ENCODE measurements around the gene FGF14.

GRCh38 chr13:102039264-102039663 is 362.6 kb downstream of the FGF14 start:
- TF ChIP-seq EP300 (IDR thresholded peaks at IDR 0.05) (no peak), POLR2A (IDR thresholded peaks at IDR 0.05) (no peak), POLR2AphosphoS5 (IDR thresholded peaks at IDR 0.05) (no peak), CTCF (IDR thresholded peaks at IDR 0.05) (no peak)
